GOT3 (cell line): ENCODE data around the gene TRIM63.
A peak's percentile ranks its signal among the peaks of the same experiment; 100 is the strongest.
"Not testable (repeated sequence)": the region's sequence is repeated elsewhere in the genome, so short reads cannot be mapped to it uniquely, and the experiment has no call there.

ENCODE experiments used
- DNase-seq: peaks from one replicate; lab custom pipeline; 2025; ENCODE audit warnings: mixed read lengths; lab: John Stamatoyannopoulos, UW

The TRIM63 gene

DNA sequence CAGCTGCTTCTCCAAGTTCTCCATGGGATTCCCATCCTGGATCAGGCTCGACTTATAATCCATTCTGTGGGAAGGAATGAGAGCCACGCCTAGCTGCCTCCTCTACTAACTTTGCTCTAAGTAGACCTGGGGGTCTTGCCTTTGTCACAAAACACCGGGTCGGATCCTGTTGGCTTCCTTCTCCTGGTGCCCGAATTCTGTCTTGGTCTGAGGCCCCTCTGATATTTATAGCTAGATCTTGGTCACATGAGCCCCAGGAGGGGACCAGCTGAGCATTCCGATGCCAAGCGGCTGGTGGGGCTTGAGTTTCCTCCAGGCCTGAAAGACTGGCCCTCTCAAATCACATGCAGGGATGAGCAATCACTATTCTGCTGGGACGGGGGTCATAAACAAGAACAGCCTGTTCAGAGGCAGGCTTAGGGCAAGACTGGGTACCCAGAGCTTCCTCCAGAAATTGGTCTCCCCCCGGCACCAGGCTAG is at the start of gene TRIM63:
Gene TRIM63, minus strand, starts transcription at position 199 of the 480 bp plus-strand sequence. Its CDS starts 136 bp downstream, at position 63.
- no peak for DNase-seq

DNA sequence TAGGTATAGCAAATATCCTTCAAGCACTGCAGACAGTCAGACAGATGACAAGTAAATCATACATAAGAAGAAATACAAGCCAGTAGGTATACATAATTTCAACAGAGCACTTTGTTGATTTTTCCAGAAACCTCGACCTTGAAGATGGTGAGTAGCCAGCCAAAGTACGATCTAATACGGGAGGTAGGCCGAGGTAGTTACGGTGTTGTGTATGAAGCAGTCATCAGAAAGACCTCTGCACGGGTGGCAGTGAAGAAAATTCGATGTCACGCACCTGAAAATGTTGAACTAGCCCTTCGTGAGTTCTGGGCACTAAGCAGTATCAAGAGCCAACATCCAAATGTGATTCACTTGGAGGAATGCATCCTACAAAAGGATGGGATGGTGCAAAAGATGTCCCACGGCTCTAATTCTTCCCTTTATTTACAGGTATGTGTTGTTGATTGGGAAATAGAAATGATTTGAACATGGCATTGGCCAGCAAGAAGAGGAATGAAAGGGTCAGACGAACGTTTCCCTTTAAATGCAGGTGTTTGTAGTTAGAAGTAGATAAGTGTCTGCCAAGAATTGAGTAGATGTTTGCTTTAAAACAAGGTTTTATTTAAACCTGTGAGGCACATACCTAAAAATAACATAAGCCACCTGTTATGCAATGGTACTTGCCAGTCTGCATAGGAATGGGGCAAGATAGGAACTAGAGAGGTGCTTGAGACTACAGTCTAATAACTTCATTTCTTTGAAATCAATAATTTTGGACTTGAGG is 46.9 kb upstream of the TRIM63 start:
- no peak for DNase-seq

DNA sequence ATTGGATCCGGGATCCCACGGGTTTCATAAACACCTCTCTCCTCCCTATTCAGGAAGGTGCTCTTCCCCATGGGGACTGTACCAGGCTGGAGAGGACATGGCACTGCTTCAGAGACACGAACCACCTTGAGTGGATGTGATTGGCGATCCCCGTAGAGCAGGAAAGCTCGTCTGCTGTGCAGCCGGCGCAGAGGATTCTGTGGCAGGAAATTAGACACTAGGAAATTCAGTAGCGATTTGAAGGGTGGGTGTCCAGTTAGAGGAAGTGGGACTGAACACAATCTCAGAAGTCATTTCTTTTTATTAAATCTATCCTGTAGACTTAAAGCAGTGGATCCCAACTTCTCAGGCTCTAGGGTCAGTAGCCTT is 45.0 kb upstream of the TRIM63 start:
- no peak for DNase-seq

DNA sequence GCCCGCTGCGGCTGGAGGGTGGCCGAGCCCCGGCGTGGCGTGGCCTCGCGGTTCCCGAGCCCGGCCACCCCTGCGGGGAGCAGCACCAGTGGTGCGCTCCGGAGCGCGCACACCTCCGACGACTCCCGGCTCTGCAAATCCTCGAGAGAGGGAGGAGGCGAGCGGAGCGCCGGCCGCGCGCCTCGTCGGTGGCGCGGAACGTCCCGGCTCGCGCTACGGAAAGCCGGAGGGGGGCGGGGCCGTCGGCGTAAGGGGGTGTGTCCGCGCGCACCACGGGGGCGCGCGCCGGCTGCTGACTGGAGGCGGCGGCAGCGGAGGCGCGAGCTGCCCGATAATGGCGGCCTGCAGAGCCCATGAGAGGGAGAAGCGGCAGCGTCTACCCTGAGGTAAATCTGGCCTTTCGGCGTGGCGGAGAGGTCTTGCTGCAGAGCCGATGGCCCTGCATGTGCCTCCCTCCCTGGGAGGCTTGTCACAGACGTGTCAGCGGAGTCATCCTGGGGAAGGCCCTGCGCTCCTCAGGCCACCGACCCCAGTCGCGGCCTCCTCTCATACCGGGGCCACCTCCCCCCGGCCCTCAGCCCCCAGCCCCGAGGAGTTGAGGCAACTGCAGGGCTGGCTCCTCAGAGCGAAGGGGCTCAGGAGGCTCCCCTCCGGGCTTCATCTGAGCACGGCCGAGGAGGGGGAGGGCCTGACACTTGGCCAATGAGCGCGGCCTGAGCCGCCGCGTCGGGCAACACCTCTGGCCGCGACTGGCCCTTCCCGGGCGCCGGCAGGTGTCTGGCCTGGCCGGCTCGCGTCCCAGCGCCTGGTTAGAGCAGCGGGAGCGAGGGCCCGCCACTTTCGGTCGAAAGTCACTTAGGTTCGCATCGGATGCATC is 44.3 kb upstream of the TRIM63 start, which contains the start of gene PDIK1L:
Gene PDIK1L, plus strand, starts transcription at position 295 of the 877 bp plus-strand sequence. CDS start 2,485 bp downstream, outside the sequence.
- peak; percentile 73 for DNase-seq

DNA sequence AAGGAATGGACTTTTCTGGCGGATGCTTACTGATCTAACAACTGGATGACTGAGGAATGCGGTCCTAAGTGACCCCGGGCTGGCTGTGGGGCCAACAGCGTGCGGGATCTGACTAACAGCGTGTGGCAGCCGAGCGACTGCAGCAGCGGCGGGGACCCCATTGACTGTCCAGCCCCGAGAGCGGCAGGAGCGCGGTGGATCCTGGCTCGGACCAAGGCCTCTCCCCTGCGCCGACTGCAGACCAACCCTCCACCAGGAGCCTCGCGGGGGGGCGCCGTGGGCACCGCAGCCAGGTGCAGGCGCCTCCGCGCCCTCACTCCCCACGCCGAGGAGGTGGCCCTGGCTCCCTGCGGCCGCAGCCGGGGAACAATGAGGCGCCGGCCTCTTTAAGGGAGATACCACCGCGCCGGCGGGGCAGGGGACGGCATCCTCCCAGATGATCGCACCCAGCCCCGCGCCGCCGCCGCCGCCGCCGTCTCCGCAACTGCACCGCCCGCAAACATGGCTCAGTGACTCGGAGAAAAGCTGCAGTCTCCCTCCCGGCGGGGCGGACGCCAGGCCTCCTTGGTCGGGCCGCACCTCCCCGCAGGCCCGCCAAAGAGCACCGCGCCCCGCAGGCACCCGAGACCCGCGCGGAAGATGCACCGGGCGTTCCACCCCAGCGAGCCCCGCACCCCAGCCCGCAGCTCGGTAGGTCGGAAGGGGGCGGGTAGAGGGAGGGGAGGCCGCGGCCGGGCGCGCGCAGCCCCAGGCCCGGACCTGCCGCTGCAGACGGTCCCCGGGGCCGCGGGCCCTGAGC is 43.5 kb upstream of the TRIM63 start:
- DNase-seq: peak; percentile 36

DNA sequence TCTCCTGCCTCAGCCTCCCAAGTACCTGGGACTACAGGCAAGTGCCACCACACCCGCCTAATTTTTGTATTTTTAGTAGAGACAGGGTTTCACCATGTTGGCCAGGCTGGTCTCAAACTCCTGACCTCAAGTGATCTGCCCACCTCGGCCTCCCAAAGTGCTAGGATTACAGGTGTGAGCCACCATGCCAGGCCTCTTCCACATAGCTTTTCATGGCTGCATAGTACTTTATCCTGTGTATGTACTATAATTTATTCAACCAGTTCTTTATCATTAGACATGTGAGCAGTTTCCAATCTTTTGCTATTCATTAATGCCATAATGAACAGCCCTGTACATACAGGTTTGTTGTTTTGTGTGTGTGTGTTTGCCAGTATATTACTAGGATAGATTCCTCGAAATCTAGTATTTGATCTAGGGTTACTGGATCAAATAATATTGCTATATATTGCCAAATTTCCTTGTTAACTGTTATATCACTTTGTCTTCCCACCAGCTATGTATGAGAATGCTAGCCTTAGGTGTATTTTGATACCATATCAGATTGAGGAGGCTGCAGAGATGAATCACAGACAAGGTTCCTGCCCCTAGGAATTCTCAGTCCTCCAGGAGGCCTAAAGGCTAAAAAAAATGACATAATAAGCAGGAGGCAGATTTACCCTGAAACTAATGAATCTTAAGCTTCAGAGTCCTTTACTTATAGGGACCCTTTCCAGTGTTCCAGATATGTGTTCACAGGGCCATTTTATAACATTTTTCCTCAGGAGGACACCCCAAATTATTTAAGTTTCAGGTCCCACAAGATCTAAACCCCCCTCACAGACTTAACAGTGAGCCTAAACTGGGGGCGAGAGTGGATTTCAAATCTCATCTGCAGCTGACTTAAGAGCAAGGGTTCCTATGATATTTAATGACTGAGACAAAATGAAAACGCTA is 42.1 kb upstream of the TRIM63 start:
- DNase-seq: no peak

DNA sequence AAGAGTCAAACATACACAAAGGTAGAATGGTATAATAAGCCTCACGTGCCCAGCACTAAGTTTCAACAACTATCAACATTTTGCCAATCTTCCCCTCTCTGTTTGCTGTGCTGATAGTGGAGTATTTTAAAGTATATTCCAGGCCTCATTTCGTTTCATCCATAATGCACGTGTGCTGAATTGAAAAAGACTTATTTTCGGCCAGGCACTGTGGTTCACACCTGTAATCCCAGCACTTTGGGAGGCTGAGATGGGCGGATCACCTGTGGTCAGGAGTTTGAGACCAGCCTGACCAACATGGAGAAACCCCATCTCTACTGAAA is 37.8 kb upstream of the TRIM63 start:
- DNase-seq: not testable (repeated sequence)

DNA sequence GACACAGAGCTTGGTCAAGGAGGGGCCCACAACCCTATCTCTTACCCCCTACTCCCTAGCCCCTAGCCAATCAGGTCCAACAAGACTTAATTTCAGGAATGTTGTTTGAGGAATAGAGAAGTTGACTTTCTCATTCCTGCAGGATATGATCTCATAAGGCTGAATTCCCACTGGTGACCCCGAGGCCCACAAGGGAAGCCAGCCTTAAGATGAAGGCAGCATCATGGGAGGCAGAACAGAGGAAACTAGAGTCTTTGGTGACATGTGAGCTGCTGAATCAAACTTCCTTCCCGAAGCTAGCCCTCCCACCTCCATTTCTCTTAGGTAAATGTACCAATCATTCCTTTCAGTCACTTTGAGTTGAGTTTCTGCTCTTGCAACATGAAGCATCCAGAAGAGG is 35.1 kb upstream of the TRIM63 start:
- DNase-seq: no peak

DNA sequence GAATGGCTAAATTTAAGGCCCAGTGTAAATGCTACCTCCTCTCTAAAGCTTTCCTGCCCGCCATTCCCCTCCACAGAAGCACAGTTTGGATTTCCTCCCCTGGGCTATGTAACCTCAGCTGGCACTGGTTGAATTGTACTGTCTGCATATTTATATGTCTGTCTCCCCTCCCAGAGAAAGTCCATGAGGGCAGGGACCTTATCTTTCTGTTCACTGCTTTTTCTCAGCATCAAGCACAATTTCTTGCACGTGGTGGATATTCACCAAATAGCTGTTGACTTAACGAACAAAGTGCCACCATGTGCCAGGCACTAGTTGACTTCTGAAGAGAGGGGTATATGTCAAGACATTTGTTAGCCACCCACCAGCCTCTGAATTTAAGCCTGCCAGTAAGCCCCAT is 34.7 kb upstream of the TRIM63 start:
- DNase-seq: no peak

DNA sequence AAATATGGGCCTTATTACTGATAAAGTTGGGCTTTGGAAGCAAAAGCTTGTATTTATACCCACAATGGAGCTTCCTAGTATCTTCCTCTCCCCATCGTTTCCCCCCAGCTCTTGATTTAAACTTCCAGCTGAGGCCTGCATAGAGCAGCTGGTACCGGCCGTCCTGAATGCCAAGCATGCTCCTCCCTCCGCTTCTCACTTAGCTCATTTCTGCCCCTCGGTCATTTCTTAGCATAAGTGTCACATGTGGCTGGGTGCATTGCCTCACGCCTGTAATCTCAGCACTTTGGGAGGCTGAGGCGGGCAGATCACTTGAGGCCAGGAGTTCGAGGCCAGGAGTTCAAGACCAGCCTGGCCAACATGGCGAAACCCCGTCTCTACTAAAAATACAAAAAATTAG is 32.8 kb upstream of the TRIM63 start:
- not testable (repeated sequence) for DNase-seq

DNA sequence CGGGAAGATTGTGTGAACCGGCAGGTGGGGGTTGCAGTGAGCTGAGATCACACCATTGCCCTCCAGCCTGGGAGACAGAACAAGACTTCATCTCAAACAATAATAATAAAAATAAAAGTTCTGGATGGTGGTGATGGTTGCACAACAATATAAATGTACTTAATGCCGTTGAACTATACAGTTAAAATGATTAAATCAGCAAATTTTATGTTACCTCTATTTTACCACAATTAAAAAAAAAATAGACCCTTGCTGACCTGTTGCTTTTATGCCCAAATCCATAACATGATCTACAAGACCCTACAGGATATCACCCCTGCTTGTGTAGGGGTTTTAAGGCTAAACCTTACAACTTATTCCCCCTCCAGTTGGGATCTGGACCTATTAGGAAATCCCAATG is 32.4 kb upstream of the TRIM63 start:
- DNase-seq: no peak

DNA sequence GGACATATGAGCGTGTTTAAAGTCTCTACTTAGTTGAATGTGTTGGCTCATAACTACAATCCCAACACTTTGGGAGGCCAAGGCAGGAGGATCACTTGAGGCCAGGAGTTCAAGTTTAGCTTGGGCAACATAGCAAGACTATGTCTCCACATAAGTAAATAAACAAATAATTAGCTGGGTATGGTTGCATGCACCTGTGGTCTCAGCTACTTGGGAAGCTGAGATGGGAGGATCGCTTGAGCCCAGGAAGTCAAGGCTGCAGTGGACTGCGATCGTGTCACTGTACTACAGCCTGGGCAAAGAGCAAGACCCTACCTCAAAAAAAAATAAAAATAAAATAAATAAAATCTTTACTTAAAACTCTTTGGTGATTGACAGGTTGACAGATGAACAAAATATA is 31.2 kb upstream of the TRIM63 start:
- DNase-seq: no peak

DNA sequence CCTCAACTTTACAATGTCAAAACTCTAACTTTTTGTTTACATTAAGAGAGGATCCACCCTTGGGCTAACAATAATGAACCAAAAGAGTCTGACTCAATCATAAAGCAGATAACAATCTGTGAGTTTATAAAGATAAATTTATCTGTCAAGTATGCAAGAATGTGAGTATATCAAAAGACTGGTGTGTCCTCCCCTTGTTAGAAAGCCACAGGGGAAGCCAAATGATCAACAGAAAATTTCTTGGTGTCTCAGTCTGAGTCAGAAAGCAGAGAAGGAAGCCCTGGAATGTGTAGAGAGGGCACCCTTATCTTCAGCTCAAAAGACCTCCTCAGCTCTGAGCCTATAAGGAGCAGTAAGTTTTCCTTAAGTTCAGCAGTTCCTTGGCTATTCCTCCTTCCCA is 30.3 kb upstream of the TRIM63 start:
- DNase-seq: no peak

DNA sequence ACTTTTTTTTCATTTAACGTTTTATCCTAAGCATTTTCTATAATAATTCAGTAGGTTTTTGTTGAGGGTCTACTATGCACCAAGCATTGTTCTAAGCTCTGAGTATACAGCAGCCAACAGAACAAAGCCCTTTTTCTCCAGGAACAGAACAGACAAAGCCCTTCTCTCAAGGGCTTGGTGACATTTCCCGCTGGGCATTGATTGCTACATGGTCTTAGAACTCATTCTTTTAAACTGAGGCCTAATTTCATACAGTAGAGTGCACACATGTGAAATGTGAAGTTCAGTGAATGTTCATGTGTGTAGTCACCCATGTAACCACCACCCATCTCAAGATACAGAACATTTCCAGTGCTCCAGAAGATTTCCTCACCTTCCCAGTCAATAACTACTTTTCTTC is 29.0 kb upstream of the TRIM63 start:
- DNase-seq: no peak

DNA sequence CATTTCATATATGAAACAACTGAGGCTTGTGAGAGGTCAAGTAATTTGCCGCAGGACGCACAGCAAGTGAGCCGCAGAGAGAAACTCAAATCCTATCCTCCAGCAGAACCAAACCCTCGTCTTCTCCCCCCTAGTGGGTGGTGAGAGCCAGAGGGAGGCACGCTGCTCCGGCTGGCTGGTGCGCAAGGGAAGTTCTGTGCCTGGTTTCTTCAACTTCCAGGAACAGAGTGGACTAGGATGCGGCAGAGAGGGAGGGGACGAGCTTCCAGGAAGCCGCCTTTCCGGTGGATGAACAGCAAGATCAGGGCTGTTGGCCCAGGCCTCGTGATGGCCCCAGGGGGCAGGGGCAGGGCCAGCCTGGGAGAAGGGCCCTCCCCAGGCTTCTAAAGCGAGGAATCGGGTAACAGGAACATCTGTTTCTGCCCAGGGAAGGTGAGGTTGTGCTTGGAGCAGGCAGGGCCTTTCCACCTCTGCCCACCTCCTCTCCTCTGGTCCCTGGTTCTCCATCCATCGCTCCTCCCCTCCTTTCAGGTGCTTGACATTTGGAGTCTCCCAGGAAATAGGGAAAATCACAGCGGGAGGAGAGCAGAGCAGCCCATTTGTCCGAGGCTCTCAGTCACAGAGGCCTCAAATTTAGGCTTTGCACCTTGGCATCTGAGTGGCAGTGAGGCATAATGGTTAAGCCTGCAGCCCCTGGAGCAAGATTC is 27.4 kb upstream of the TRIM63 start:
- DNase-seq: no peak

DNA sequence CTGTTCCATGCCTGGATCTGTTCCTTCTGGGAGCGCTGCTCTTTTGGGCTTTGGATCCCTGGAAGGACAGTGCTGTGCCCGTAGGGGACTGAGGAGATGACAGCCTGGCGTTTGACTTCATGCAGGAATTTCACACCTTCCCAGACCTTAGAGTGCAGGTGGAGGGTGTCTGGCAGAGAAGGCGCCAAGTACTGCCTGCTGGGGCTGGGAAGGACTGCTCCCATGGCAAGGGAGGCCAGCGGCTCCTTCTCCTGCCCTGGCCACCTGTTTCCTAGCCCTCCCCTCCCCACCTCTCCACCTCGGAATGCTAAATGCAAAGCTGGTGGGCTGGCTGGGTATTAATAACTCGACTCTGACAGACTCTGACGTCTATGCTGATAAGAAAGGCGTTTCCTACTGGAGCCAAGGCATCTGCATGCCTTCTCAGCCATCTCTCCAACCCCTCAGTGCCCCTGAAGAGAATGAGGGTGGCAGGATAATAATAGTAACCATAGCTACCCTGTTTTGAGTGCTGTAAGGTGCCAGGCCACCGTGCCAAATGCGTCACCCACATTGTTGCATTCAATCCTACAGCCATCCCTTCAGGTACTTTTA is 26.7 kb upstream of the TRIM63 start:
- DNase-seq: no peak

DNA sequence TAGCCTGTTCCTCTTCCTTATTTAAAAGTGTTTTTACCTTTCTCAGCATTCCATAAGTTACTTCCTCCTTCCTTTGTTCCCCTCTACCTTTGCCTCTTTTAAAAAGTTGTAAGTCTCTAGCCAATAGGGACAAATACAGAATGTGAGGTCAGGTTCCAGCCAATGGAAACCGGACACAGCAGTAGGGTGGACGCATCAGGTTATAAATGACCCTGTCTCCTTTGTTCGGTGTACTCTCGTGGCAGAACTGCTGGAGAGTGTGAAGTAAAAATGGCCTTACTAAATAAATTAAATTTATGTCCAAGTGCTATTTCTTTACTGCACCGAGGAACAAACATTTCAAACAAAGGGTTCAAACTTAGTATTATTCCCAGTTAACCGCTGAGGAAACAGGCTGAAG is 26.1 kb upstream of the TRIM63 start:
- not testable (repeated sequence) for DNase-seq

DNA sequence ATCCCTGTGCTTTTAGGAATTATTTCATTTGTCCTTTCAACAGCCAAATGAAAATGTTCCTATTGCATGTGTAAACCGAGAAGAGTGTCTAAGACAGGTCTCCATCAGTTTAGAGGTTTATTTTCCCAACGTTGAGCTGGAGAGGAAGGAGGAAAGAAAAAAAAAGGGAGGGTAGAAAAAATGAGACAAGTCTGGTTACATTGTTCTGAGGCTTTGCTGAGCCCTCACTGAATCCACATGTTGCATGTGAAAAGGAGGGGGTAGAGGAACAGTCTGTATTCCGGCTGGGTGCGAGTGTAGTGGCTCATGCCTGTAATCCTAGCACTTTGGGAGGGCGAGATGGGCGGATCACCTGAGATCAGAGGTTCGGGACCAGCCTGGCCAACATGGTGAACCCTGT is 25.0 kb upstream of the TRIM63 start:
- no peak for DNase-seq

DNA sequence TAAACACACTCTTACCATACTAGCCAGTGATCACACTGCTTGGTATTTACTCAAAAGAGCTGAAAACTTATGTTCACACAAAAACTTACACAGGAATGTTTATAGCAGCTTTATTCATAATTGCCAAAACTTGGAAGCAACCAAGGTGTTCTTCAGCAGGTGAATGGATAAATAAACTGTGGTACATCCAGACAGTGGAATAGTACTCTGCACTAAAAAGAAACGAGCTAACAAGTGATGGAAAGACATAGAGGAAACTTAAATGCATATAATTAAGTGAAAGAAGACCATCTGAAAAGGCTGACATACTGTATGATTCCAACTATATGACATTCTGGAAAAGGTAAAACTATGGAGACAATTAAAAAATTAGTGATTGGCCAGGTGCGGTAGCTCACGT is 23.5 kb upstream of the TRIM63 start:
- DNase-seq: no peak

DNA sequence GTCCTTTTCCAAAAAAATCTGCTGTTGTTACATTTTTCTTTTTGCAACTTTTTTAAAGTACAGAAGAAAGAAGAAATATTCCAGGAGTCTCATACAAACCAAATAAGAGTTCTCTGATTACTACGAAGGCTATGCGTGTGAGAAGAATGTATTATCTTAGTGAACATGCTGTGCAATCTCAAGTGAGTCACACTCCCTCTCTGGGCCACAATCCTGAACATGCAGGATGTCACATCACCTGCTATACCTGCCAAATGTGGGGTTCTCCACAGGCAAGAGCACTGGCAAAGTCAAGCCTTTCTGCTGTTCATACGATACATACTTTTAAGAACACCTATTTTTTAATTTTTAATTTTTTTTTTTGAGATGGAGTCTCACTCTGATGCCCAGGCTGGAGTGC is 21.7 kb upstream of the TRIM63 start:
- no peak for DNase-seq
